ENCODE measurements around the gene PRKG1. TPM values are rescaled to one million over a fixed set of nuclear protein-coding genes. Genes with fewer than 3 reads are reported as not detected.

PRKG1 gene
- total and polyA plus RNA-seq, 2 of the 8 experiments (the other 6 are each of a cell fraction or from before 2014, with no cell fraction given): 4.2 to 15.2 TPM

GRCh38 chr10:51691135-51691534 lies 616.8 kb downstream of the PRKG1 start:
- no peak overlapping the region for H3K56ac ChIP-seq (replicated peaks; ENCODE audit: insufficient read length, low read depth, low read length)
- TF ChIP-seq HDAC6 (IDR thresholded peaks at IDR 0.05; ENCODE audit: low read depth, low read length) (no peak), E2F6 (IDR thresholded peaks at IDR 0.05) (no peak), EGR1 (IDR thresholded peaks at IDR 0.05; ENCODE audit: borderline replicate concordance, low read depth, low read length) (no peak), BCL11A (IDR thresholded peaks at IDR 0.05; ENCODE audit: low read depth in 2 of 2, low read length in 2 of 2) (no peak), KDM4A (IDR thresholded peaks at IDR 0.05; ENCODE audit: low read depth, low read length, severe bottlenecking) (no peak), BACH1 (IDR thresholded peaks at IDR 0.05; ENCODE audit: low read length) (no peak), CBX8 (IDR thresholded peaks at IDR 0.05; ENCODE audit: borderline replicate concordance, low read depth, low read length) (no peak), NRF1 (IDR thresholded peaks at IDR 0.05; ENCODE audit: low read depth, low read length) (no peak), PHF8 (conservative IDR thresholded peaks at IDR 0.05; ENCODE audit: low read depth, low read length) (no peak), CEBPB (IDR thresholded peaks at IDR 0.05; ENCODE audit: low read depth, low read length) (no peak), EZH2 (IDR thresholded peaks at IDR 0.05; ENCODE audit: low read depth, low read length, severe bottlenecking) (no peak), MAFK (IDR thresholded peaks at IDR 0.05; ENCODE audit: low read depth, low read length) (no peak), USF2 (IDR thresholded peaks at IDR 0.05; ENCODE audit: low read length) (no peak)

More at GRCh38 chr10:51691135-51691534, 616.8 kb downstream of the PRKG1 start:
- Histone ChIP-seq H4K91ac (replicated peaks; ENCODE audit: insufficient read length, low read length) (no peak overlapping the region), H2BK120ac (replicated peaks; ENCODE audit: low read depth, low read length) (no peak overlapping the region), H4K20me1 (replicated peaks in 1 of 2; ENCODE audit: control insufficient read depth in 1 of 2, insufficient read depth in 2 of 2, low read length in 2 of 2) (peaks cover 0 to 2% of the 10 kb centered on the region in 2 experiments), H3K27me3 (replicated peaks in 1 of 4; ENCODE audit: control insufficient read depth in 3 of 4, extremely low read depth in 1 of 4, insufficient read depth in 3 of 4, low read length in 3 of 4) (no peaks in the 10 kb centered on the region), H4K5ac (ENCODE audit: insufficient read length, low read depth, low read length) (no peak overlapping the region), H3K9ac (replicated peaks in 1 of 4; ENCODE audit: extremely low read depth in 1 of 4, low read depth in 3 of 4, low read length in 3 of 4) (no peak overlapping the region), H3K14ac (ENCODE audit: insufficient read length) (no peak overlapping the region), H3K79me1 (ENCODE audit: low read depth, low read length) (no peaks in the 10 kb centered on the region), H2BK15ac (ENCODE audit: low read length) (no peak overlapping the region), H2AK5ac (ENCODE audit: low read depth, low read length) (no peak overlapping the region), H3K9me3 (ENCODE audit: insufficient read depth in 2 of 2, low read depth in 1 of 2, low read length in 1 of 2) (peaks cover 4 to 5% of the 10 kb centered on the region in 2 experiments; a peak in 3 of 4 replicates), H3K4me3 (ENCODE audit: extremely low read depth in 1 of 4, insufficient read depth in 2 of 4, low read depth in 3 of 4, low read length in 4 of 4) (no peak overlapping the region), H3K23ac (ENCODE audit: insufficient read length) (no peak overlapping the region), H3K4ac (replicated peaks; ENCODE audit: insufficient read length, low read depth, low read length) (no peak overlapping the region), H3K18ac (ENCODE audit: extremely low read depth, low read length) (no peak overlapping the region), H3K36me3 (ENCODE audit: control insufficient read depth in 2 of 4, insufficient read depth in 4 of 4, low read length in 3 of 4) (peaks cover 0 to 3% (median 1%) of the 10 kb centered on the region in 4 experiments; a peak in 2 of 8 replicates), H3K4me2 (ENCODE audit: insufficient read depth in 1 of 2, low read depth in 2 of 2, low read length in 2 of 2) (no peak overlapping the region), H4K8ac (ENCODE audit: extremely low read depth, insufficient read depth, low read length) (no peak overlapping the region), H2BK5ac (ENCODE audit: low read depth, low read length) (no peak overlapping the region), H2BK20ac (ENCODE audit: low read length) (no peak overlapping the region), H3K23me2 (ENCODE audit: low read depth, low read length) (no peaks in the 10 kb centered on the region), H3K4me1 (replicated peaks in 1 of 4; ENCODE audit: control insufficient read depth in 3 of 4, insufficient read depth in 4 of 4, low read length in 3 of 4) (no peaks in the 10 kb centered on the region; a peak in 1 of 7 replicates), H2BK12ac (ENCODE audit: low read depth, low read length) (no peak overlapping the region), H2AFZ (ENCODE audit: low read length) (no peak overlapping the region), H3K79me2 (ENCODE audit: control insufficient read depth in 1 of 2, insufficient read depth in 2 of 2, low read length in 2 of 2) (peaks cover 0 to 5% of the 10 kb centered on the region in 2 experiments; a peak in 1 of 4 replicates), H3K27ac (ENCODE audit: low read depth, low read length) (no peak overlapping the region)
- ChIA-PET POLR2A (ENCODE audit: partially characterized antibody) (no interaction called here), CTCF (ENCODE audit: partially characterized antibody) (interaction anchor here (0.5 to 1.3 kb wide), 3 partner anchors 8 to 166 kb away, joined by 3 to 4 read pairs (median 3); no protein-coding TSS in a partner anchor)
- DNase-seq (ENCODE audit: low read depth in 1 of 2, low spot score in 2 of 2) (no peak), FAIRE-seq (no peak)
- WGBS, 2 experiments (ENCODE audit: extremely low coverage in 1 of 2, insufficient coverage in 1 of 2, insufficient read length in 1 of 2, insufficient replicate concordance in 2 of 2, low coverage in 1 of 2, low lambda C conversion rate in 2 of 2, missing lambda C conversion rate in 1 of 2): 86% methylated on average over 4 of the region's 4 CpGs; no CpG with 5 or more reads in 1 of the 2 experiments

Measured in H1 (cell line).